ENCODE data around the gene RIMS1.
A peak's percentile ranks its signal among the peaks of the same experiment; 100 is the strongest.
"Not testable (repeated sequence)": the region's sequence is repeated elsewhere in the genome, so short reads cannot be mapped to it uniquely, and the experiment has no call there.

Gene RIMS1

GRCh38 chr6:72288592-72288991 is 402.2 kb downstream of the RIMS1 start:
- no peak overlapping the region for H3K4me3 ChIP-seq (ENCODE audit: low read length)
- H3K36me3 ChIP-seq (ENCODE audit: insufficient read depth, low read length), result no peaks in the 10 kb centered on the region
- no peaks in the 10 kb centered on the region for H3K27me3 ChIP-seq (ENCODE audit: control insufficient read depth, insufficient read depth, low read length)
- no peak overlapping the region for H3K9ac ChIP-seq (ENCODE audit: low read depth, low read length)
- H3K4me2 ChIP-seq (ENCODE audit: low read length), result no peak overlapping the region
- H3K4me1 ChIP-seq (ENCODE audit: control insufficient read depth, insufficient read depth, low read length), result peaks cover 12% of the 10 kb centered on the region
- no peaks in the 10 kb centered on the region for H3K9me3 ChIP-seq (replicated peaks; ENCODE audit: low read length)

- Histone ChIP-seq H3K36me3 (ENCODE audit: insufficient read depth, low read length) (no peaks in the 10 kb centered on the region), H3K4me3 (ENCODE audit: low read length) (no peak overlapping the region), H3K9me3 (replicated peaks; ENCODE audit: low read length) (no peaks in the 10 kb centered on the region), H3K4me2 (ENCODE audit: low read length) (no peak overlapping the region), H3K4me1 (ENCODE audit: control insufficient read depth, insufficient read depth, low read length) (peaks cover 12% of the 10 kb centered on the region), H3K9ac (ENCODE audit: low read depth, low read length) (no peak overlapping the region), H3K27me3 (ENCODE audit: control insufficient read depth, insufficient read depth, low read length) (no peaks in the 10 kb centered on the region)
These were observed 404.3 kb downstream of the RIMS1 start for GRCh38 chr6:72290620-72291019.

- Histone ChIP-seq H3K4me2 (ENCODE audit: low read length) (no peak overlapping the region), H3K36me3 (ENCODE audit: insufficient read depth, low read length) (no peaks in the 10 kb centered on the region), H3K4me1 (ENCODE audit: control insufficient read depth, insufficient read depth, low read length) (no peaks in the 10 kb centered on the region), H3K4me3 (ENCODE audit: low read length) (no peak overlapping the region), H3K9me3 (replicated peaks; ENCODE audit: low read length) (no peaks in the 10 kb centered on the region), H3K9ac (ENCODE audit: low read depth, low read length) (no peak overlapping the region), H3K27me3 (ENCODE audit: control insufficient read depth, insufficient read depth, low read length) (no peaks in the 10 kb centered on the region)
These were observed 410.0 kb downstream of the RIMS1 start for GRCh38 chr6:72296375-72296774.

- Histone ChIP-seq H3K4me2 (ENCODE audit: low read length) (no peak overlapping the region), H3K9ac (ENCODE audit: low read depth, low read length) (no peak overlapping the region), H3K4me3 (ENCODE audit: low read length) (no peak overlapping the region), H3K27me3 (ENCODE audit: control insufficient read depth, insufficient read depth, low read length) (no peaks in the 10 kb centered on the region), H3K36me3 (ENCODE audit: insufficient read depth, low read length) (no peaks in the 10 kb centered on the region), H3K9me3 (replicated peaks; ENCODE audit: low read length) (no peaks in the 10 kb centered on the region), H3K4me1 (ENCODE audit: control insufficient read depth, insufficient read depth, low read length) (no peaks in the 10 kb centered on the region)
These were observed 419.6 kb downstream of the RIMS1 start for GRCh38 chr6:72305971-72306370.

GRCh38 chr6:72316675-72317380 is 430.5 kb downstream of the RIMS1 start:
- no peaks in the 10 kb centered on the region for H3K9me3 ChIP-seq (replicated peaks; ENCODE audit: low read length)
- H3K27me3 ChIP-seq (ENCODE audit: control insufficient read depth, insufficient read depth, low read length), result no peaks in the 10 kb centered on the region
- H3K9ac ChIP-seq (ENCODE audit: low read depth, low read length), result no peak overlapping the region
- no peaks in the 10 kb centered on the region for H3K36me3 ChIP-seq (ENCODE audit: insufficient read depth, low read length)
- no peak overlapping the region for H3K4me3 ChIP-seq (ENCODE audit: low read length)
- peaks cover 8% of the 10 kb centered on the region for H3K4me1 ChIP-seq (ENCODE audit: control insufficient read depth, insufficient read depth, low read length)
- H3K4me2 ChIP-seq (ENCODE audit: low read length), result no peak overlapping the region

- Histone ChIP-seq H3K4me1 (ENCODE audit: control insufficient read depth, insufficient read depth, low read length) (peaks cover 18% of the 10 kb centered on the region), H3K4me2 (ENCODE audit: low read length) (peak overlapping the region; percentile 13), H3K4me3 (ENCODE audit: low read length) (no peak overlapping the region), H3K9ac (ENCODE audit: low read depth, low read length) (no peak overlapping the region), H3K27me3 (ENCODE audit: control insufficient read depth, insufficient read depth, low read length) (no peaks in the 10 kb centered on the region), H3K9me3 (replicated peaks; ENCODE audit: low read length) (no peaks in the 10 kb centered on the region), H3K36me3 (ENCODE audit: insufficient read depth, low read length) (no peaks in the 10 kb centered on the region)
These were observed 435.4 kb downstream of the RIMS1 start for GRCh38 chr6:72321788-72322187.

GRCh38 chr6:72322771-72323170 is 436.4 kb downstream of the RIMS1 start:
- Histone ChIP-seq H3K9me3 (replicated peaks; ENCODE audit: low read length) (no peaks in the 10 kb centered on the region), H3K4me2 (ENCODE audit: low read length) (no peak overlapping the region), H3K4me3 (ENCODE audit: low read length) (no peak overlapping the region), H3K4me1 (ENCODE audit: control insufficient read depth, insufficient read depth, low read length) (peaks cover 18% of the 10 kb centered on the region), H3K36me3 (ENCODE audit: insufficient read depth, low read length) (no peaks in the 10 kb centered on the region), H3K9ac (ENCODE audit: low read depth, low read length) (no peak overlapping the region), H3K27me3 (ENCODE audit: control insufficient read depth, insufficient read depth, low read length) (no peaks in the 10 kb centered on the region)

- H3K9ac ChIP-seq (ENCODE audit: low read depth, low read length), result no peak overlapping the region
- H3K9me3 ChIP-seq (replicated peaks; ENCODE audit: low read length), result no peaks in the 10 kb centered on the region
- H3K4me1 ChIP-seq (ENCODE audit: control insufficient read depth, insufficient read depth, low read length), result peaks cover 18% of the 10 kb centered on the region
- H3K4me3 ChIP-seq (ENCODE audit: low read length), result no peak overlapping the region
- H3K27me3 ChIP-seq (ENCODE audit: control insufficient read depth, insufficient read depth, low read length), result no peaks in the 10 kb centered on the region
- H3K36me3 ChIP-seq (ENCODE audit: insufficient read depth, low read length), result no peaks in the 10 kb centered on the region
- H3K4me2 ChIP-seq (ENCODE audit: low read length), result no peak overlapping the region
These were observed 438.2 kb downstream of the RIMS1 start for GRCh38 chr6:72324591-72324990.

GRCh38 chr6:72328775-72329174 is 442.4 kb downstream of the RIMS1 start:
- H3K4me3 ChIP-seq (ENCODE audit: low read length), result no peak overlapping the region
- H3K9ac ChIP-seq (ENCODE audit: low read depth, low read length), result no peak overlapping the region
- H3K36me3 ChIP-seq (ENCODE audit: insufficient read depth, low read length), result no peaks in the 10 kb centered on the region
- H3K4me2 ChIP-seq (ENCODE audit: low read length), result no peak overlapping the region
- no peaks in the 10 kb centered on the region for H3K27me3 ChIP-seq (ENCODE audit: control insufficient read depth, insufficient read depth, low read length)
- no peaks in the 10 kb centered on the region for H3K4me1 ChIP-seq (ENCODE audit: control insufficient read depth, insufficient read depth, low read length)
- no peaks in the 10 kb centered on the region for H3K9me3 ChIP-seq (replicated peaks; ENCODE audit: low read length)

- H3K4me2 ChIP-seq (ENCODE audit: low read length); H3K4me3 ChIP-seq (ENCODE audit: low read length); H3K9ac ChIP-seq (ENCODE audit: low read depth, low read length); H3K27me3 ChIP-seq (ENCODE audit: control insufficient read depth, insufficient read depth, low read length); H3K36me3 ChIP-seq (ENCODE audit: insufficient read depth, low read length); H3K9me3 ChIP-seq (replicated peaks; ENCODE audit: low read length); H3K4me1 ChIP-seq (ENCODE audit: control insufficient read depth, insufficient read depth, low read length): not testable (repeated sequence)
These were observed 448.9 kb downstream of the RIMS1 start for GRCh38 chr6:72335203-72335602.

- Histone ChIP-seq H3K9me3 (replicated peaks; ENCODE audit: low read length) (no peaks in the 10 kb centered on the region), H3K36me3 (ENCODE audit: insufficient read depth, low read length) (no peaks in the 10 kb centered on the region), H3K4me1 (ENCODE audit: control insufficient read depth, insufficient read depth, low read length) (peaks cover 20% of the 10 kb centered on the region)
These were observed 462.6 kb downstream of the RIMS1 start for GRCh38 chr6:72348926-72349325.

GRCh38 chr6:72350296-72350881 is 464.0 kb downstream of the RIMS1 start:
- Histone ChIP-seq H3K4me3 (ENCODE audit: low read length) (no peak overlapping the region), H3K36me3 (ENCODE audit: insufficient read depth, low read length) (no peaks in the 10 kb centered on the region), H3K9ac (ENCODE audit: low read depth, low read length) (no peak overlapping the region), H3K9me3 (replicated peaks; ENCODE audit: low read length) (no peaks in the 10 kb centered on the region), H3K4me1 (ENCODE audit: control insufficient read depth, insufficient read depth, low read length) (peaks cover 20% of the 10 kb centered on the region), H3K27me3 (ENCODE audit: control insufficient read depth, insufficient read depth, low read length) (no peaks in the 10 kb centered on the region), H3K4me2 (ENCODE audit: low read length) (no peak overlapping the region)

More at GRCh38 chr6:72348926-72349325, 462.6 kb downstream of the RIMS1 start:
- Histone ChIP-seq H3K9ac (ENCODE audit: low read depth, low read length) (no peak overlapping the region), H3K4me2 (ENCODE audit: low read length) (peak overlapping the region; percentile 28), H3K27me3 (ENCODE audit: control insufficient read depth, insufficient read depth, low read length) (no peaks in the 10 kb centered on the region), H3K4me3 (ENCODE audit: low read length) (no peak overlapping the region)
